SK-N-SH treated with all-trans-retinoic acid at 6 μM for 48 hours (cell line): ENCODE data around the gene CHCHD5.

Experiments used
- ATAC-seq: fragments of 200-7000 bp; cut with Tn5 transposase; 3 replicates; pipeline ENCODE4 v1.9.1; 2020; ENCODE audit warnings: mild to moderate bottlenecking, moderate library complexity
- ARNTL ChIP-seq: fragments of 450-650 bp; formaldehyde crosslinking; IDR thresholded peaks from 2 replicates; pipeline ENCODE4 v1.5.0; 2020; ENCODE audit warnings: low read depth, mild to moderate bottlenecking, moderate library complexity, borderline replicate concordance
- CREB5 ChIP-seq: fragments of 250-450 bp; sonication (Bioruptor Pico); IDR thresholded peaks from 2 replicates; pipeline ENCODE4 v1.5.1; 2020; ENCODE audit warnings: low read depth, mild to moderate bottlenecking, moderate library complexity
- CSDC2 ChIP-seq: fragments of 250-450 bp; sonication (Bioruptor Pico); IDR thresholded peaks from 2 replicates; pipeline ENCODE4 v1.5.0; 2020; ENCODE audit warnings: mild to moderate bottlenecking, moderate library complexity
- CSRNP3 ChIP-seq: fragments of 250-450 bp; sonication (Bioruptor Pico); IDR thresholded peaks from 2 replicates; pipeline ENCODE4 v1.5.1; 2021; ENCODE audit warnings: mild to moderate bottlenecking, moderate library complexity
- ESRRG ChIP-seq: fragments of 250-450 bp; sonication (Bioruptor Pico); IDR thresholded peaks from 2 replicates; pipeline ENCODE4 v1.6.1; 2021; ENCODE audit warnings: mild to moderate bottlenecking
- GLIS3 ChIP-seq: fragments of 250-450 bp; sonication (Bioruptor Pico); IDR thresholded peaks from 2 replicates; pipeline ENCODE4 v1.5.0; 2020; ENCODE audit warnings: mild to moderate bottlenecking, moderate library complexity
- ISL1 ChIP-seq: fragments of 250-450 bp; sonication (Bioruptor Pico); IDR thresholded peaks from 2 replicates; pipeline ENCODE4 v2.1.2; 2022; ENCODE audit warnings: mild to moderate bottlenecking, moderate library complexity
- OSR1 ChIP-seq: fragments of 250-450 bp; sonication (Bioruptor Pico); IDR thresholded peaks from 2 replicates; pipeline ENCODE4 v1.8.0; 2022; ENCODE audit warnings: moderate library complexity, mild to moderate bottlenecking, inconsistent platforms
- PATZ1 ChIP-seq: fragments of 250-450 bp; sonication (Bioruptor Pico); IDR thresholded peaks from 2 replicates; pipeline ENCODE4 v1.8.0; 2020; ENCODE audit warnings: mild to moderate bottlenecking, moderate library complexity, borderline replicate concordance
- POU6F1 ChIP-seq: fragments of 250-450 bp; sonication (Bioruptor Pico); IDR thresholded peaks from 2 replicates; pipeline ENCODE4 v1.8.0; 2021; ENCODE audit warnings: low read depth, mild to moderate bottlenecking, moderate library complexity, borderline replicate concordance
- PPARA ChIP-seq: fragments of 250-450 bp; sonication (Bioruptor Pico); IDR thresholded peaks from 2 replicates; pipeline ENCODE4 v1.5.0; 2020; ENCODE audit warnings: mild to moderate bottlenecking, borderline replicate concordance
- RARB ChIP-seq: fragments of 250-450 bp; sonication (Bioruptor Pico); IDR thresholded peaks from 2 replicates; pipeline ENCODE4 v1.8.0; 2021; ENCODE audit warnings: mild to moderate bottlenecking, moderate library complexity
- SNAI2 ChIP-seq: fragments of 250-450 bp; sonication (Bioruptor Pico); IDR thresholded peaks from 2 replicates; pipeline ENCODE4 v1.5.0; 2020; ENCODE audit warnings: mild to moderate bottlenecking, moderate library complexity
- TOX ChIP-seq: fragments of 250-450 bp; sonication (Bioruptor Pico); IDR thresholded peaks from 2 replicates; pipeline ENCODE4 v1.8.0; 2021; ENCODE audit warnings: mild to moderate bottlenecking, moderate library complexity, borderline replicate concordance
- TSHZ2 ChIP-seq: fragments of 250-450 bp; sonication (Bioruptor Pico); IDR thresholded peaks from 2 replicates; pipeline ENCODE4 v1.5.0; 2020; ENCODE audit warnings: mild to moderate bottlenecking, moderate library complexity
- ZC3H10 ChIP-seq: fragments of 250-450 bp; sonication (Bioruptor Pico); IDR thresholded peaks from 2 replicates; pipeline ENCODE4 v1.5.1; 2021; ENCODE audit warnings: mild to moderate bottlenecking, moderate library complexity
- ZFP3 ChIP-seq: fragments of 250-450 bp; sonication (Bioruptor Pico); IDR thresholded peaks from 2 replicates; pipeline ENCODE4 v1.5.0; 2020; ENCODE audit warnings: mild to moderate bottlenecking, moderate library complexity
- ZFP30 ChIP-seq: fragments of 450-650 bp; formaldehyde crosslinking; IDR thresholded peaks from 2 replicates; pipeline ENCODE4 v1.5.0; 2022; ENCODE audit warnings: mild to moderate bottlenecking, moderate library complexity
- ZNF565 ChIP-seq: fragments of 450-650 bp; formaldehyde crosslinking; conservative IDR thresholded peaks from 2 replicates; pipeline ENCODE4 v1.5.0; 2020; ENCODE audit warnings: low read depth, mild to moderate bottlenecking, moderate library complexity
- ZNF70 ChIP-seq: fragments of 450-650 bp; formaldehyde crosslinking; IDR thresholded peaks from 2 replicates; pipeline ENCODE4 v1.5.0; 2020; ENCODE audit warnings: mild to moderate bottlenecking, moderate library complexity
- ZNF8 ChIP-seq: fragments of 450-650 bp; formaldehyde crosslinking; IDR thresholded peaks from 2 replicates; pipeline ENCODE4 v1.5.0; 2020; ENCODE audit warnings: mild to moderate bottlenecking, moderate library complexity

The CHCHD5 gene

GRCh38 chr2:112618383-112618782 lies 34.0 kb downstream of the CHCHD5 start (continued):
- TF ChIP-seq OSR1 (CRISPR knock-in tag) = no peak

- no peak for TF ChIP-seq OSR1 (CRISPR knock-in tag)
- no peak for TF ChIP-seq CSDC2 (CRISPR knock-in tag)
- no peak for TF ChIP-seq TSHZ2
- TF ChIP-seq ESRRG = no peak
- TF ChIP-seq CREB5 = no peak
- TF ChIP-seq RARB (CRISPR knock-in tag) = no peak
- TF ChIP-seq ZFP30 = no peak
- no peak for TF ChIP-seq ZNF565 (CRISPR knock-in tag)
- no peak for TF ChIP-seq ARNTL (CRISPR knock-in tag)
- TF ChIP-seq PPARA (CRISPR knock-in tag) = no peak
- ATAC-seq = no peak
These were observed 37.5 kb downstream of the CHCHD5 start for GRCh38 chr2:112621790-112622527.

- peak; percentile 62; the same call in 1 of the 2 replicates for TF ChIP-seq ISL1 (CRISPR knock-in tag)
- TF ChIP-seq RARB (CRISPR knock-in tag) = no peak
- TF ChIP-seq, all 23 proteins: peak for 1
- peak; percentile 32 for ATAC-seq
These were observed 38.1 kb downstream of the CHCHD5 start for GRCh38 chr2:112622528-112622849.

GRCh38 chr2:112623913-112624777 lies 39.7 kb downstream of the CHCHD5 start:
- TF ChIP-seq ZNF565 (CRISPR knock-in tag) = no peak
- TF ChIP-seq ZFP3 = no peak
- TF ChIP-seq ZNF70 (CRISPR knock-in tag) = no peak
- no peak for TF ChIP-seq ZC3H10
- no peak for TF ChIP-seq GLIS3
- TF ChIP-seq SNAI2 = no peak
- TF ChIP-seq OSR1 (CRISPR knock-in tag) = no peak
- TF ChIP-seq ISL1 (CRISPR knock-in tag) = no peak
- TF ChIP-seq TOX (CRISPR knock-in tag) = no peak
- no peak for TF ChIP-seq PATZ1 (CRISPR knock-in tag)
- TF ChIP-seq CSRNP3 (CRISPR knock-in tag) = no peak
- no peak for TF ChIP-seq ZNF8 (CRISPR knock-in tag)
- TF ChIP-seq ARNTL (CRISPR knock-in tag) = no peak
- TF ChIP-seq POU6F1 (CRISPR knock-in tag) = no peak
- TF ChIP-seq, all 23 proteins: peak for 0
- ATAC-seq = no peak
